H1 (cell line): ENCODE measurements around the gene BCAS3. TPM values are rescaled to one million over a fixed set of nuclear protein-coding genes. Genes with fewer than 3 reads are reported as not detected.

ENCODE experiments used
- CTCF ChIA-PET: fragments of 300-600 bp; sonication (Branson Sonifier 250); formaldehyde crosslinking; loops from one replicate; lab custom pipeline; 2021; ENCODE audit not compliant: partially characterized antibody; lab: Charles Lee
- POLR2A ChIA-PET: fragments of 300-600 bp; sonication (Branson Sonifier 250); formaldehyde crosslinking; loops from one replicate; lab custom pipeline; 2021; ENCODE audit warnings: inconsistent platforms; ENCODE audit not compliant: partially characterized antibody; lab: Charles Lee
- DNase-seq, 2 experiments: peaks; one replicate each; pipeline versions ENCODE4 v3.0.0 to v3.0.0-alpha.2; 2010 to 2022; ENCODE audit warnings: low spot score in 2 of 2, low read depth in 1 of 2, mixed read lengths in 1 of 2
- FAIRE-seq: peaks from 2 replicates; lab custom pipeline; 2011; peaks lifted over from hg19 to GRCh38; lab: Jason Lieb, UNC
- H2AFZ ChIP-seq: 2 replicates; pipeline ENCODE4 v1.8.1; 2012; ENCODE audit warnings: low read length, inconsistent platforms
- H2AK5ac ChIP-seq: 2 replicates; pipeline ENCODE4 v1.6.1; 2013; ENCODE audit warnings: low read depth, low read length
- H2BK120ac ChIP-seq: replicated peaks from 2 replicates; pipeline ENCODE3; 2013; ENCODE audit warnings: low read depth, low read length, inconsistent platforms
- H2BK12ac ChIP-seq: 2 replicates; pipeline ENCODE4 v1.6.1; 2013; ENCODE audit warnings: low read depth, low read length
- H2BK15ac ChIP-seq: 2 replicates; pipeline ENCODE4 v1.6.1; 2013; ENCODE audit warnings: low read length
- H2BK20ac ChIP-seq: 2 replicates; pipeline ENCODE4 v1.6.1; 2013; ENCODE audit warnings: low read length
- H2BK5ac ChIP-seq: 2 replicates; pipeline ENCODE4 v1.6.1; 2013; ENCODE audit warnings: low read depth, low read length
- H3K14ac ChIP-seq: 2 replicates; pipeline ENCODE4 v1.6.1; 2013; ENCODE audit warnings: inconsistent platforms; ENCODE audit not compliant: insufficient read length
- H3K18ac ChIP-seq: 2 replicates; pipeline ENCODE4 v1.6.1; 2013; ENCODE audit warnings: low read length; ENCODE audit errors: extremely low read depth
- H3K23ac ChIP-seq: 2 replicates; pipeline ENCODE4 v1.6.1; 2013; ENCODE audit warnings: inconsistent platforms; ENCODE audit not compliant: insufficient read length
- H3K23me2 ChIP-seq: 2 replicates; pipeline ENCODE4 v1.6.1; 2013; ENCODE audit warnings: low read depth, low read length
- H3K27ac ChIP-seq: 2 replicates; pipeline ENCODE4 v1.6.1; 2011; ENCODE audit warnings: low read depth, low read length, inconsistent platforms
- H3K27me3 ChIP-seq, 4 experiments: replicated peaks in 1 of 4; 1 replicate in 1 of 4; 2 replicates in 3 of 4; pipeline versions ENCODE4 v1.6.1 to v1.8.1; 2011 to 2013; ENCODE audit warnings: low read length in 3 of 4, mild to moderate bottlenecking in 3 of 4, inconsistent platforms in 2 of 4, mixed read lengths in 2 of 4, moderate library complexity in 1 of 4; ENCODE audit not compliant: control insufficient read depth in 3 of 4, insufficient read depth in 3 of 4; ENCODE audit errors: extremely low read depth in 1 of 4
- H3K36me3 ChIP-seq, 4 experiments: 2 replicates each; pipeline versions ENCODE4 v1.6.1 to v1.8.1; 2011 to 2013; ENCODE audit warnings: mild to moderate bottlenecking in 4 of 4, low read length in 3 of 4, moderate library complexity in 2 of 4, control low read depth in 1 of 4, inconsistent platforms in 1 of 4; ENCODE audit not compliant: insufficient read depth in 4 of 4, control insufficient read depth in 2 of 4
- H3K4ac ChIP-seq: replicated peaks from 2 replicates; pipeline ENCODE3; 2013; ENCODE audit warnings: low read length, low read depth, mixed read lengths, inconsistent platforms; ENCODE audit not compliant: insufficient read length
- H3K4me1 ChIP-seq, 4 experiments: replicated peaks in 1 of 4; 1 replicate in 1 of 4; 2 replicates in 3 of 4; pipeline versions ENCODE4 v1.6.1 to v1.8.1; 2011 to 2013; ENCODE audit warnings: low read length in 3 of 4, inconsistent platforms in 2 of 4, mixed read lengths in 1 of 4; ENCODE audit not compliant: insufficient read depth in 4 of 4, control insufficient read depth in 3 of 4
- H3K4me2 ChIP-seq, 2 experiments: 2 replicates each; pipeline versions ENCODE4 v1.6.1 to v1.8.1; 2011 to 2013; ENCODE audit warnings: low read depth in 2 of 2, low read length in 2 of 2, control low read depth in 1 of 2, inconsistent platforms in 1 of 2, mild to moderate bottlenecking in 1 of 2; ENCODE audit not compliant: insufficient read depth in 1 of 2
- H3K4me3 ChIP-seq, 4 experiments: fragments of 200-600, 300-600 bp in 1 of 4; sonication (generic), shearing (Covaris generic), sonication (Bioruptor Twin) in 1 of 4; 2 replicates each; pipeline versions ENCODE4 v1.5.1 to v1.8.1; 2011 to 2016; ENCODE audit warnings: low read length in 4 of 4, low read depth in 3 of 4, control low read depth in 2 of 4, inconsistent platforms in 2 of 4, mild to moderate bottlenecking in 2 of 4, mixed read lengths in 1 of 4, moderate library complexity in 1 of 4; ENCODE audit not compliant: insufficient read depth in 2 of 4; ENCODE audit errors: extremely low read depth in 1 of 4
- H3K56ac ChIP-seq: replicated peaks from 2 replicates; pipeline ENCODE3; 2013; ENCODE audit warnings: low read depth, mild to moderate bottlenecking, mixed read lengths, low read length, inconsistent platforms; ENCODE audit not compliant: insufficient read length
- H3K79me1 ChIP-seq: 2 replicates; pipeline ENCODE4 v1.6.1; 2013; ENCODE audit warnings: low read depth, low read length, control low read depth
- H3K79me2 ChIP-seq, 2 experiments: 2 replicates each; pipeline versions ENCODE4 v1.6.1 to v1.8.1; 2012 to 2013; ENCODE audit warnings: low read length in 2 of 2, mild to moderate bottlenecking in 2 of 2, inconsistent platforms in 1 of 2; ENCODE audit not compliant: insufficient read depth in 2 of 2, control insufficient read depth in 1 of 2
- H3K9ac ChIP-seq, 4 experiments: replicated peaks in 1 of 4; 1 replicate in 1 of 4; 2 replicates in 3 of 4; pipeline versions ENCODE4 v1.6.1 to v1.8.1; 2011 to 2013; ENCODE audit warnings: low read depth in 3 of 4, low read length in 3 of 4, control low read depth in 2 of 4, mild to moderate bottlenecking in 2 of 4, moderate library complexity in 2 of 4, inconsistent platforms in 1 of 4; ENCODE audit errors: extremely low read depth in 1 of 4
- H3K9me3 ChIP-seq, 2 experiments: 2 replicates each; pipeline versions ENCODE4 v1.6.1 to v1.8.1; 2012 to 2013; ENCODE audit warnings: mild to moderate bottlenecking in 2 of 2, moderate library complexity in 2 of 2, control low read depth in 1 of 2, inconsistent platforms in 1 of 2, low read depth in 1 of 2, low read length in 1 of 2, mixed read lengths in 1 of 2; ENCODE audit not compliant: insufficient read depth in 2 of 2
- H4K20me1 ChIP-seq, 2 experiments: replicated peaks in 1 of 2; 2 replicates each; pipeline versions ENCODE3 to v1.8.1; 2011 to 2013; ENCODE audit warnings: inconsistent platforms in 2 of 2, low read length in 2 of 2, mild to moderate bottlenecking in 1 of 2; ENCODE audit not compliant: insufficient read depth in 2 of 2, control insufficient read depth in 1 of 2
- H4K5ac ChIP-seq: 2 replicates; pipeline ENCODE4 v1.6.1; 2013; ENCODE audit warnings: low read length, low read depth, mixed read lengths, inconsistent platforms; ENCODE audit not compliant: insufficient read length
- H4K8ac ChIP-seq: 2 replicates; pipeline ENCODE4 v1.8.0; 2013; ENCODE audit warnings: mild to moderate bottlenecking, moderate library complexity, low read length, inconsistent platforms; ENCODE audit not compliant: insufficient read depth; ENCODE audit errors: extremely low read depth
- H4K91ac ChIP-seq: replicated peaks from 2 replicates; pipeline ENCODE3; 2013; ENCODE audit warnings: low read length, mixed read lengths, inconsistent platforms; ENCODE audit not compliant: insufficient read length
- ASH2L ChIP-seq: fragments of 200-600, 300-600 bp; sonication (generic); IDR thresholded peaks from one replicate; pipeline ENCODE4 v1.7.1; 2017; ENCODE audit warnings: low read length
- CTBP2 ChIP-seq: IDR thresholded peaks from 2 replicates; pipeline ENCODE4 v1.7.0; 2011; ENCODE audit warnings: borderline replicate concordance, mild to moderate bottlenecking, moderate library complexity, mixed read lengths, low read length; ENCODE audit not compliant: insufficient read depth, insufficient read length
- FOSL1 ChIP-seq: IDR thresholded peaks from 2 replicates; pipeline ENCODE4 v1.6.1; 2011; ENCODE audit warnings: mild to moderate bottlenecking, low read depth, low read length, moderate library complexity; ENCODE audit not compliant: insufficient read depth
- GTF2F1 ChIP-seq: IDR thresholded peaks from 2 replicates; pipeline ENCODE4 v1.6.1; 2012; ENCODE audit warnings: low read depth, low read length, improper control_type of control experiment, borderline replicate concordance
- HDAC6 ChIP-seq: IDR thresholded peaks from one replicate; pipeline ENCODE4 v1.7.1; 2012; ENCODE audit warnings: low read depth, mild to moderate bottlenecking, inconsistent platforms, low read length, moderate library complexity
- JUN ChIP-seq: IDR thresholded peaks from 2 replicates; pipeline ENCODE4 v1.6.1; 2011; ENCODE audit warnings: low read depth, mild to moderate bottlenecking, improper control_type of control experiment, low read length
- NRF1 ChIP-seq: IDR thresholded peaks from 2 replicates; pipeline ENCODE4 v1.6.1; 2011; ENCODE audit warnings: mild to moderate bottlenecking, low read depth, low read length, improper control_type of control experiment
- PHF8 ChIP-seq: fragments of 200-600 bp; sonication (generic); conservative IDR thresholded peaks from 2 replicates; pipeline ENCODE4 v1.7.1; 2012; ENCODE audit warnings: low read depth, mild to moderate bottlenecking, inconsistent platforms, low read length, moderate library complexity
- SRF ChIP-seq: IDR thresholded peaks from 2 replicates; pipeline ENCODE4 v1.6.1; 2011; ENCODE audit warnings: mild to moderate bottlenecking, low read depth, low read length, moderate library complexity
- TEAD4 ChIP-seq: IDR thresholded peaks from 2 replicates; pipeline ENCODE4 v1.6.1; 2012; ENCODE audit warnings: low read depth, low read length, inconsistent platforms, mixed read lengths
- YY1 ChIP-seq: IDR thresholded peaks from 2 replicates; pipeline ENCODE4 v1.6.1; 2011; ENCODE audit warnings: low read depth, mild to moderate bottlenecking, low read length
- WGBS, 2 experiments: shearing (Covaris generic) in 1 of 2; methylation state at CpG; one replicate each; pipeline versions ENCODE4 v1.1.6 to v1.1.7; 2013 to 2015; ENCODE audit warnings: low lambda C conversion rate in 2 of 2, mixed read lengths in 2 of 2, inconsistent platforms in 1 of 2, low coverage in 1 of 2, missing lambda C conversion rate in 1 of 2; ENCODE audit not compliant: insufficient replicate concordance in 2 of 2, insufficient coverage in 1 of 2, insufficient read length in 1 of 2; ENCODE audit errors: extremely low coverage in 1 of 2, missing lambda C conversion rate in 1 of 2; 5-methylcytosine and 5-hydroxymethylcytosine counted together
- polyA plus RNA-seq, 7 experiments: library from polyadenylated mRNA; depleted of rRNA in 3 of 7; stranded (reverse) in 5 of 7; unstranded in 2 of 7; fragments of >200 nt in 5 of 7; fragments of 200-250 nt in 2 of 7; gene quantifications; 1 replicate in 5 of 7; 2 replicates in 1 of 7; 4 replicates in 1 of 7; pipeline versions ENCODE4 v1.2.1 to v1.2.3, GENCODE V29; 2011 to 2013; ENCODE audit warnings: missing spikeins in 2 of 7, mixed read lengths in 2 of 7
- total RNA-seq: library from RNA; stranded (reverse); fragmentation: NEBNext Ultra II Directional; extraction: Animal tissue kit (Norgen Biotek cat#: 25700); gene quantifications from 2 replicates; pipeline ENCODE4 v1.2.1, GENCODE V29; 2021
- TF ChIP-seq, protein P1 (sequence below): IDR thresholded peaks from 2 replicates; pipeline ENCODE4 v1.6.1; 2012; ENCODE audit warnings: inconsistent platforms
- TF ChIP-seq, protein P2 (sequence below): IDR thresholded peaks from 2 replicates; pipeline ENCODE4 v1.6.1; 2012; ENCODE audit warnings: inconsistent platforms

Gene BCAS3
- total and polyA plus RNA-seq, 2 of the 8 experiments (the other 6 are each of a cell fraction or from before 2014, with no cell fraction given), result 9.9 to 13.3 TPM

DNA sequence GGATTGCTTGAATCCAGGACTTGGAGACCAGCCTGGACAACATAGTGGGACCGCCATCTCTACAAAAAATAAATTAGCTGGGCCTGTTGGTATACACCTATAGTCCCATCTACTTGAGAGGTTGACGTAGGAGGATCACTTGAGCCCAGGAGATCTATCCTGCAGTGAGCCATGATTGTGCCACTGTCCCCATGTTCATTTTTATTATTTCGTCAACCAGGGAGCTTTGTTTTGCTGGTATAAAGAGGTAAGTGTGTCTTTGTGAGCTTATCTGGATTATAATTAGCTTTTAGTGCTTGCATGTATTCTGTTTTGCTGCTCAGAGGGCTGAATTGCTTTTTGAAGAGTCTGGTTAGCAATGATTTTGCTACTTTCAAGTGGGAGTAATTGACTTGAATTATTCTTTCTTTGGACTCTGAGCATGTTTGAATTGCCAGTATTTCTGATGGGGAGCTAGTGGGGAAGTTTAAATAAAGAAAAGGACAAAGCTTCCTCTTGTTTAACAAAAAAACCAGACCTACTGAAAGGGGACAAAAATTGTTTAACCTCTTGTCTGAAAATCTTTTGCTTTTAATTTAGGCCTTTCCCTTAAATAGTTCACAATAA lies 31.6 kb upstream of the BCAS3 start:
- Histone ChIP-seq H4K5ac (no peak overlapping the region), H3K4me3 (no peak overlapping the region), H3K9me3 (no peaks in the 10 kb centered on the region), H2BK5ac (no peak overlapping the region), H3K27me3 (no peaks in the 10 kb centered on the region), H3K79me2 (peaks cover 0 to 13% of the 10 kb centered on the region in 2 experiments; a peak in 2 of 4 replicates), H4K8ac (no peak overlapping the region), H3K4me2 (no peak overlapping the region), H2BK12ac (no peak overlapping the region), H4K20me1 (peaks cover 0 to 2% of the 10 kb centered on the region in 2 experiments), H3K14ac (no peak overlapping the region), H3K56ac (no peak overlapping the region), H2BK20ac (no peak overlapping the region), H3K9ac (no peak overlapping the region), H2BK15ac (no peak overlapping the region), H3K23me2 (no peaks in the 10 kb centered on the region), H3K4ac (no peak overlapping the region), H4K91ac (no peak overlapping the region), H3K27ac (no peak overlapping the region), H3K18ac (no peak overlapping the region), H2AFZ (no peak overlapping the region), H2BK120ac (no peak overlapping the region), H3K23ac (no peak overlapping the region), H3K36me3 (peaks cover 2 to 10% (median 7%) of the 10 kb centered on the region in 4 experiments; a peak in 6 of 8 replicates), H2AK5ac (no peak overlapping the region), H3K4me1 (no peaks in the 10 kb centered on the region), H3K79me1 (no peaks in the 10 kb centered on the region; the same call in 1 of the 2 replicates)
- WGBS, 2 experiments, result 87% methylated on average over 3 of the region's 3 CpGs; no CpG with 5 or more reads in 1 of the 2 experiments
- FAIRE-seq, result no peak
- no peak for DNase-seq
- POLR2A ChIA-PET, result no interaction called here
- CTCF ChIA-PET, result interaction anchor here (0.7 to 1.0 kb wide), 4 partner anchors 12 to 415 kb away, joined by 3 to 4 read pairs (median 3); no protein-coding TSS in a partner anchor
- TF ChIP-seq JUN, result no peak
- TF ChIP-seq NRF1, result no peak
- TF ChIP-seq, protein P1, sequence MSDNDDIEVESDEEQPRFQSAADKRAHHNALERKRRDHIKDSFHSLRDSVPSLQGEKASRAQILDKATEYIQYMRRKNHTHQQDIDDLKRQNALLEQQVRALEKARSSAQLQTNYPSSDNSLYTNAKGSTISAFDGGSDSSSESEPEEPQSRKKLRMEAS, result no peak
- TF ChIP-seq, protein P2, sequence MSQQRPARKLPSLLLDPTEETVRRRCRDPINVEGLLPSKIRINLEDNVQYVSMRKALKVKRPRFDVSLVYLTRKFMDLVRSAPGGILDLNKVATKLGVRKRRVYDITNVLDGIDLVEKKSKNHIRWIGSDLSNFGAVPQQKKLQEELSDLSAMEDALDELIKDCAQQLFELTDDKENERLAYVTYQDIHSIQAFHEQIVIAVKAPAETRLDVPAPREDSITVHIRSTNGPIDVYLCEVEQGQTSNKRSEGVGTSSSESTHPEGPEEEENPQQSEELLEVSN, result no peak
- TF ChIP-seq YY1, result no peak
- no peak for TF ChIP-seq ASH2L
- no peak for TF ChIP-seq GTF2F1
- no peak for TF ChIP-seq SRF
- no peak for TF ChIP-seq HDAC6
- no peak for TF ChIP-seq PHF8
- no peak for TF ChIP-seq FOSL1
- no peak for TF ChIP-seq TEAD4
- no peak for TF ChIP-seq CTBP2
